Testis (tissue), 2 donors: ENCODE results near the gene MATCAP1.

ENCODE experiments used
- CTCF ChIP-seq, 3 experiments: fragments of 450-650 bp in 2 of 3; fragments of 200-600 bp in 1 of 3; sonication (generic) in 1 of 3; IDR thresholded peaks; one replicate each; pipeline ENCODE4 v1.5.1; 2016 to 2019; ENCODE audit warnings: antibody characterized with exemption in 3 of 3, mild to moderate bottlenecking in 2 of 3, moderate library complexity in 1 of 3
- POLR2A ChIP-seq: fragments of 450-650 bp; IDR thresholded peaks from one replicate; pipeline ENCODE4 v1.6.1; 2017; ENCODE audit warnings: antibody characterized with exemption, mild to moderate bottlenecking, moderate library complexity

- no peak for TF ChIP-seq CTCF (IDR thresholded peaks at IDR 0.05)
- no peak for TF ChIP-seq POLR2A
Measured at GRCh38 chr16:67192781-67193361, 9.1 kb upstream of the MATCAP1 start.
